AG04449 (cell line): ENCODE measurements around the gene FOXA1.

ENCODE experiments used
- CTCF ChIA-PET: fragments of 350-600 bp; formaldehyde crosslinking; extraction: SDS; loops from one replicate; lab custom pipeline; 2021; ENCODE audit warnings: antibody characterized with exemption; lab: Yijun Ruan, JAX
- POLR2A ChIA-PET: fragments of 400-600, 350-600 bp; formaldehyde crosslinking; extraction: SDS; loops from one replicate; lab custom pipeline; 2020; ENCODE audit warnings: antibody characterized with exemption, inconsistent platforms; lab: Yijun Ruan, JAX
- DNase-seq: peaks from one replicate; pipeline ENCODE4 v3.0.0-alpha.2; 2010; ENCODE audit warnings: low read depth, low spot score
- H3K4me3 ChIP-seq: 2 replicates; pipeline ENCODE4 v1.5.1; 2011; ENCODE audit warnings: low read depth, mild to moderate bottlenecking, control low read depth, low read length
- CTCF ChIP-seq: IDR thresholded peaks from one replicate; pipeline ENCODE4 v1.5.1; 2011; ENCODE audit warnings: mild to moderate bottlenecking, moderate library complexity, low read length, control low read depth, inconsistent platforms; ENCODE audit not compliant: insufficient read depth; ENCODE audit errors: missing control alignments

The FOXA1 gene

GRCh38 chr14:37594971-37595808 is at the start of gene FOXA1, which contains the start of gene TTC6:
Gene FOXA1 (minus strand): TSS chr14:37595249. CDS start chr14:37594972, 277 bp downstream.
Gene TTC6 (plus strand): TSS chr14:37595629. CDS start chr14:37622065, 26,436 bp downstream.
- ChIA-PET POLR2A (no interaction called here), CTCF (interaction anchor here (0.6 to 2.5 kb wide), 8 partner anchors 10 to 351 kb away, joined by 3 to 14 read pairs (median 3); no protein-coding TSS in a partner anchor)
- DNase-seq, result no peak
- no peak for TF ChIP-seq CTCF
- H3K4me3 ChIP-seq, result peak within 1 kb of the TSS; percentile 63

GRCh38 chr14:37643701-37644100 is 48.7 kb upstream of the FOXA1 start:
- DNase-seq, result no peak
- ChIA-PET CTCF (no interaction called here), POLR2A (no interaction called here)
- TF ChIP-seq CTCF, result no peak
- no peak overlapping the region for H3K4me3 ChIP-seq

GRCh38 chr14:37642125-37642524 is 47.1 kb upstream of the FOXA1 start:
- H3K4me3 ChIP-seq, result no peak overlapping the region
- DNase-seq, result no peak
- no peak for TF ChIP-seq CTCF
- CTCF ChIA-PET, result no interaction called here
- POLR2A ChIA-PET, result no interaction called here

- ChIA-PET POLR2A (no interaction called here), CTCF (no interaction called here)
- no peak overlapping the region for H3K4me3 ChIP-seq
- TF ChIP-seq CTCF, result no peak
- no peak for DNase-seq
These were observed 46.1 kb upstream of the FOXA1 start for GRCh38 chr14:37641117-37641516.

- TF ChIP-seq CTCF, result no peak
- no peak for DNase-seq
- CTCF ChIA-PET, result no interaction called here
- POLR2A ChIA-PET, result no interaction called here
- no peak overlapping the region for H3K4me3 ChIP-seq
These were observed 43.5 kb upstream of the FOXA1 start for GRCh38 chr14:37638599-37638998.

GRCh38 chr14:37637341-37637740 is 42.3 kb upstream of the FOXA1 start:
- H3K4me3 ChIP-seq, result no peak overlapping the region
- no peak for DNase-seq
- TF ChIP-seq CTCF, result no peak
- POLR2A ChIA-PET, result no interaction called here
- CTCF ChIA-PET, result no interaction called here
